D721Med (cell line): Measurements from ENCODE around the gene MPHOSPH8.

Source experiments
- DNase-seq: peaks from one replicate; pipeline ENCODE4 v3.0.0; 2011; ENCODE audit warnings: low spot score; ENCODE audit not compliant: insufficient read length
- FAIRE-seq: peaks from 2 replicates; lab custom pipeline; 2011; peaks lifted over from hg19 to GRCh38; lab: Jason Lieb, UNC
- CTCF ChIP-seq: IDR thresholded peaks from 2 replicates; pipeline ENCODE4 v1.5.1; 2012; ENCODE audit warnings: mild to moderate bottlenecking, control low read depth; ENCODE audit not compliant: insufficient read depth; ENCODE audit errors: missing control alignments

Gene MPHOSPH8

GRCh38 chr13:19657872-19658591 lies 24.6 kb downstream of the MPHOSPH8 start:
- FAIRE-seq, result no peak
- no peak for TF ChIP-seq CTCF
- DNase-seq, result no peak

- FAIRE-seq (no peak), DNase-seq (no peak)
- TF ChIP-seq CTCF, result no peak
Observed at GRCh38 chr13:19658831-19659230, 25.4 kb downstream of the MPHOSPH8 start.

- DNase-seq (no peak), FAIRE-seq (no peak)
- TF ChIP-seq CTCF, result no peak
Observed at GRCh38 chr13:19661126-19661525, 27.7 kb downstream of the MPHOSPH8 start.

GRCh38 chr13:19661561-19661960 lies 28.1 kb downstream of the MPHOSPH8 start:
- TF ChIP-seq CTCF, result no peak
- no peak for FAIRE-seq
- no peak for DNase-seq

- FAIRE-seq (no peak), DNase-seq (no peak)
- TF ChIP-seq CTCF, result no peak
Observed at GRCh38 chr13:19663416-19663979, 30.0 kb downstream of the MPHOSPH8 start.

GRCh38 chr13:19664481-19665230 lies 31.2 kb downstream of the MPHOSPH8 start:
- no peak for TF ChIP-seq CTCF
- DNase-seq (no peak), FAIRE-seq (no peak)
